DND-41 (cell line): ENCODE data around the gene JAM2.

Experiments
- CTCF ChIP-seq: IDR thresholded peaks from 2 replicates; pipeline ENCODE4 v1.5.1; 2012; ENCODE audit warnings: borderline replicate concordance, low read length, moderate library complexity, mild to moderate bottlenecking; ENCODE audit not compliant: poor library complexity, severe bottlenecking; ENCODE audit errors: extremely low read depth
- EZH2 ChIP-seq: IDR thresholded peaks from 3 replicates; pipeline ENCODE4 v1.6.1; 2012; ENCODE audit warnings: borderline replicate concordance, low read depth, mild to moderate bottlenecking, moderate library complexity, low read length, inconsistent platforms; ENCODE audit not compliant: severe bottlenecking

GRCh38 chr21:25722631-25723030 is 83.6 kb downstream of the JAM2 start:
- TF ChIP-seq CTCF (no peak), EZH2 (no peak)
